Endothelial cell of umbilical vein (primary cell): Measurements from ENCODE around the gene KCNQ5. TPM values are rescaled to one million over a fixed set of nuclear protein-coding genes. Genes with fewer than 3 reads are reported as not detected.

Experiments used
- BruUV-seq: library from RNA; stranded (reverse); fragments of 400-500 nt; replicated peaks from 2 replicates; lab custom pipeline; 2021; lab: Mats Ljungman, UMichigan
- CTCF ChIA-PET: fragments of 300-600, 350-600 bp; sonication (Branson Sonifier 250); formaldehyde crosslinking; loops from one replicate; lab custom pipeline; 2021; ENCODE audit warnings: antibody characterized with exemption, inconsistent platforms; lab: Charles Lee
- POLR2A ChIA-PET: fragments of 300-600, 350-600 bp; sonication (Branson Sonifier 250); formaldehyde crosslinking; loops from one replicate; lab custom pipeline; 2021; ENCODE audit warnings: antibody characterized with exemption, inconsistent platforms; lab: Charles Lee
- DNase-seq: peaks from one replicate; pipeline ENCODE4 v3.0.0-alpha.2; 2011; ENCODE audit warnings: low read depth, low spot score
- FAIRE-seq: peaks from 2 replicates; lab custom pipeline; 2011; peaks lifted over from hg19 to GRCh38; lab: Jason Lieb, UNC
- H2AFZ ChIP-seq: 2 replicates; pipeline ENCODE4 v1.6.0; 2012; ENCODE audit warnings: low read depth, low read length, control low read depth, inconsistent platforms
- H3K27ac ChIP-seq: 2 replicates; pipeline ENCODE4 v1.5.1; 2011; ENCODE audit warnings: low read depth, mild to moderate bottlenecking, control low read depth, low read length, moderate library complexity; ENCODE audit not compliant: insufficient read depth
- H3K27me3 ChIP-seq, 2 experiments: 2 replicates each; pipeline versions ENCODE4 v1.6.0 to v1.6.1; 2011; ENCODE audit warnings: low read length in 2 of 2, mixed read lengths in 1 of 2; ENCODE audit not compliant: control insufficient read depth in 2 of 2, insufficient read depth in 2 of 2
- H3K36me3 ChIP-seq, 2 experiments: 2 replicates in 1 of 2; 3 replicates in 1 of 2; pipeline ENCODE4 v1.5.1; 2011; ENCODE audit warnings: low read length in 2 of 2, mild to moderate bottlenecking in 1 of 2, moderate library complexity in 1 of 2; ENCODE audit not compliant: control insufficient read depth in 2 of 2, insufficient read depth in 2 of 2; ENCODE audit errors: extremely low read depth in 1 of 2
- H3K4me1 ChIP-seq: 3 replicates; pipeline ENCODE4 v1.5.1; 2011; ENCODE audit warnings: mild to moderate bottlenecking, low read length; ENCODE audit not compliant: control insufficient read depth, insufficient read depth; ENCODE audit errors: extremely low read depth
- H3K4me2 ChIP-seq: 2 replicates; pipeline ENCODE4 v1.6.1; 2011; ENCODE audit warnings: low read length, control low read depth, mixed read lengths; ENCODE audit not compliant: insufficient read depth
- H3K4me3 ChIP-seq, 3 experiments: fragments of 200-600 bp in 1 of 3; sonication (generic), shearing (Covaris generic) in 1 of 3; replicated peaks in 1 of 3; 2 replicates each; pipeline ENCODE4 v1.5.1; 2011 to 2016; ENCODE audit warnings: control low read depth in 3 of 3, low read length in 3 of 3, mild to moderate bottlenecking in 2 of 3, inconsistent platforms in 1 of 3, low read depth in 1 of 3, moderate library complexity in 1 of 3; ENCODE audit not compliant: insufficient read depth in 1 of 3
- H3K79me2 ChIP-seq: 2 replicates; pipeline ENCODE4 v1.6.0; 2012; ENCODE audit warnings: low read length, inconsistent platforms; ENCODE audit not compliant: control insufficient read depth, insufficient read depth
- H3K9ac ChIP-seq: replicated peaks from 2 replicates; pipeline ENCODE3; 2011; ENCODE audit warnings: low read length, control low read depth; ENCODE audit not compliant: insufficient read depth; ENCODE audit errors: extremely low read depth
- H3K9me1 ChIP-seq: replicated peaks from 3 replicates; pipeline ENCODE4 v1.6.0; 2011; ENCODE audit warnings: mild to moderate bottlenecking, low read length; ENCODE audit not compliant: control insufficient read depth, insufficient read depth; ENCODE audit errors: extremely low read depth
- H3K9me3 ChIP-seq: replicated peaks from 2 replicates; pipeline ENCODE4 v1.5.1; 2012; ENCODE audit warnings: low read length, inconsistent platforms; ENCODE audit not compliant: control insufficient read depth, insufficient read depth
- H4K20me1 ChIP-seq: replicated peaks from 2 replicates; pipeline ENCODE3; 2011; ENCODE audit warnings: mild to moderate bottlenecking, low read length; ENCODE audit not compliant: control insufficient read depth, insufficient read depth; ENCODE audit errors: extremely low read depth
- EZH2 ChIP-seq: IDR thresholded peaks from 2 replicates; pipeline ENCODE4 v1.6.1; 2012; ENCODE audit warnings: borderline replicate concordance, low read depth, mild to moderate bottlenecking, moderate library complexity, low read length, inconsistent platforms; ENCODE audit not compliant: severe bottlenecking
- FOS ChIP-seq: IDR thresholded peaks from 2 replicates; pipeline ENCODE4 v1.6.1; 2011; ENCODE audit warnings: mild to moderate bottlenecking, low read length, moderate library complexity, borderline replicate concordance; ENCODE audit not compliant: insufficient read depth
- GATA2 ChIP-seq: IDR thresholded peaks from 2 replicates; pipeline ENCODE4 v1.7.0; 2011; ENCODE audit warnings: low read depth, mild to moderate bottlenecking, moderate library complexity, mixed read lengths, low read length; ENCODE audit not compliant: insufficient read length, insufficient read depth
- JUN ChIP-seq: IDR thresholded peaks from 2 replicates; pipeline ENCODE4 v1.6.1; 2011; ENCODE audit warnings: borderline replicate concordance, low read depth; ENCODE audit not compliant: insufficient read length, insufficient read depth
- MYC ChIP-seq: IDR thresholded peaks from one replicate; pipeline ENCODE4 v1.6.1; 2011; ENCODE audit warnings: mild to moderate bottlenecking, low read depth, low read length
- POLR2A ChIP-seq: IDR thresholded peaks from 2 replicates; pipeline ENCODE4 v1.6.1; 2012; ENCODE audit warnings: low read depth, mild to moderate bottlenecking, control low read depth, low read length
- POLR2AphosphoS5 ChIP-seq: IDR thresholded peaks from 2 replicates; pipeline ENCODE4 v1.6.1; 2012; ENCODE audit warnings: low read depth, mild to moderate bottlenecking, control low read depth, low read length, moderate library complexity; ENCODE audit not compliant: insufficient read depth
- dilution Hi-C: fragments of 300-500 bp; cut with MboI; formaldehyde crosslinking; loops from one replicate; pipeline ENCODE4 v1.15.0; 2019; ENCODE audit warnings: low sequenced_read_pairs; ENCODE audit not compliant: extremely low pct_ligation_motif_present
- intact Hi-C: fragments of 100-400 bp; cut with micrococcal nuclease; formaldehyde crosslinking; loops from one replicate; pipeline ENCODE4 v1.10.0; 2022
- polyA plus RNA-seq, 4 experiments: library from polyadenylated mRNA; depleted of rRNA in 3 of 4; stranded (reverse) in 3 of 4; unstranded in 1 of 4; fragments of >200 nt; gene quantifications; 2 replicates each; pipeline versions ENCODE4 v1.2.1 to v1.2.3, GENCODE V29; 2011 to 2012; ENCODE audit warnings: missing spikeins in 1 of 4
- total RNA-seq: library from RNA; stranded (reverse); gene quantifications from 2 replicates; pipeline ENCODE4 v1.2.3, GENCODE V29; 2021
- TF ChIP-seq, protein P1 (sequence below), 2 donors: IDR thresholded peaks; 1 replicate in 1 of 2; 2 replicates in 1 of 2; pipeline ENCODE4 v1.5.1; 2011; ENCODE audit warnings: low read length in 2 of 2, mild to moderate bottlenecking in 2 of 2, moderate library complexity in 2 of 2, control low read depth in 1 of 2, inconsistent platforms in 1 of 2, low read depth in 1 of 2; ENCODE audit not compliant: insufficient read depth in 1 of 2; ENCODE audit errors: extremely low read depth in 1 of 2
- TF ChIP-seq, protein P2 (sequence below): IDR thresholded peaks from 2 replicates; pipeline ENCODE4 v1.6.1; 2011; ENCODE audit not compliant: insufficient read depth, insufficient read length

The KCNQ5 gene
- total and polyA plus RNA-seq, 2 donors (not counting 3 experiments of a cell fraction or from before 2014, with no cell fraction given), result 0.22 TPM; not detected in 1

DNA sequence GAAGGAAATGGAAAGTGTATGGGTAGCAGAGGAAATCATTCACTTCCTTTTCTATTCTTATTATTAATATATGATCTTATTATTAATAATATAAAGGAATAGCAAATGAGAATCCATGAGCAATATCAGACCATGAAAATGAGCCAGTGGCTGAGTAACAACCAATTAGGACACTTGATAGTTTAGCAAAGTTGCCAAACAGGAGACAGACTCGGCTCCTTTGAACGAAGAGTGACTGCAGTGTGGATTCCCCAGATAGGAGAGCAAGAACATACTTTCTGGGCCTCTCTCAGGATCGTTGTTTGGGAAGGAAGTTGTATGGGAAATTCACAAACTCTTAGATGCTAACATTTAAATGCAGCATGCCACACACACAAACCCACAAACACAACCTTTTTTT is 381.4 kb downstream of the KCNQ5 start:
- H3K9me1 ChIP-seq, result no peaks in the 10 kb centered on the region
- no peaks in the 10 kb centered on the region for H3K36me3 ChIP-seq
- no peaks in the 10 kb centered on the region for H3K4me1 ChIP-seq
- TF ChIP-seq EZH2 (no peak), JUN (no peak)
- TF ChIP-seq, protein P1, sequence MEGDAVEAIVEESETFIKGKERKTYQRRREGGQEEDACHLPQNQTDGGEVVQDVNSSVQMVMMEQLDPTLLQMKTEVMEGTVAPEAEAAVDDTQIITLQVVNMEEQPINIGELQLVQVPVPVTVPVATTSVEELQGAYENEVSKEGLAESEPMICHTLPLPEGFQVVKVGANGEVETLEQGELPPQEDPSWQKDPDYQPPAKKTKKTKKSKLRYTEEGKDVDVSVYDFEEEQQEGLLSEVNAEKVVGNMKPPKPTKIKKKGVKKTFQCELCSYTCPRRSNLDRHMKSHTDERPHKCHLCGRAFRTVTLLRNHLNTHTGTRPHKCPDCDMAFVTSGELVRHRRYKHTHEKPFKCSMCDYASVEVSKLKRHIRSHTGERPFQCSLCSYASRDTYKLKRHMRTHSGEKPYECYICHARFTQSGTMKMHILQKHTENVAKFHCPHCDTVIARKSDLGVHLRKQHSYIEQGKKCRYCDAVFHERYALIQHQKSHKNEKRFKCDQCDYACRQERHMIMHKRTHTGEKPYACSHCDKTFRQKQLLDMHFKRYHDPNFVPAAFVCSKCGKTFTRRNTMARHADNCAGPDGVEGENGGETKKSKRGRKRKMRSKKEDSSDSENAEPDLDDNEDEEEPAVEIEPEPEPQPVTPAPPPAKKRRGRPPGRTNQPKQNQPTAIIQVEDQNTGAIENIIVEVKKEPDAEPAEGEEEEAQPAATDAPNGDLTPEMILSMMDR (IDR thresholded peaks at IDR 0.05; ENCODE audit: extremely low read depth in 1 of 2, insufficient read depth in 1 of 2, low read depth in 1 of 2, low read length in 2 of 2), result no peak
- no peak for DNase-seq
- dilution Hi-C loops, result no loop called here
- intact Hi-C loops, result no loop called here
- H4K20me1 ChIP-seq, result no peaks in the 10 kb centered on the region
- no peak overlapping the region for H3K27ac ChIP-seq
- no peaks in the 10 kb centered on the region for H3K79me2 ChIP-seq
- no TSS peak for BruUV-seq
- FAIRE-seq, result no peak
- no peak overlapping the region for H2AFZ ChIP-seq
- ChIA-PET POLR2A (no interaction called here), CTCF (no interaction called here)
- H3K27me3 ChIP-seq, result no peaks in the 10 kb centered on the region
- no peak overlapping the region for H3K4me2 ChIP-seq
- no peak overlapping the region for H3K9ac ChIP-seq
- no peaks in the 10 kb centered on the region for H3K9me3 ChIP-seq
- H3K4me3 ChIP-seq, result no peak overlapping the region

DNA sequence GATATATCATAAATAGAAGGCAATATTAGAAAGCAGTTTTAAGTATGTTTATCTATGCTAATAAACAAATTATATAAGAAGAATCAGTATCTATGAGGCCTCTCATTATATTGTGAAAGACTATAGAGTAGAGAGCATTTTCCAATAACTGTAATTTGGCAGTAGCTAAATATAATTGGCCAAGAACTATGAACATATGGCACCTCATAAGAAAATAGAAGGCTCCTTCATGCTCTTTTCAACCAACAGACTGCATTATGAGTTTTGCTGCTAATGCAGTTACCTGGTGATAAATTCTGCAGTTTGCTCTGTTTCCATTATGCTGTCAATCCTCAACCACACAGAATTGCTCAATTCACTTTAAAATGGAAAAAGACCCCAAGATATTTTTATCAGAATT is 382.4 kb downstream of the KCNQ5 start:
- no peak overlapping the region for H3K27ac ChIP-seq
- no peak for DNase-seq
- no peaks in the 10 kb centered on the region for H3K79me2 ChIP-seq
- FAIRE-seq, result no peak
- no peak overlapping the region for H2AFZ ChIP-seq
- no peak for TF ChIP-seq FOS
- no peak for TF ChIP-seq POLR2A
- TF ChIP-seq, protein P1 (IDR thresholded peaks at IDR 0.05; ENCODE audit: extremely low read depth in 1 of 2, insufficient read depth in 1 of 2, low read depth in 1 of 2, low read length in 2 of 2), result no peak
- no peak for TF ChIP-seq MYC
- TF ChIP-seq JUN, result no peak
- TF ChIP-seq, protein P2, sequence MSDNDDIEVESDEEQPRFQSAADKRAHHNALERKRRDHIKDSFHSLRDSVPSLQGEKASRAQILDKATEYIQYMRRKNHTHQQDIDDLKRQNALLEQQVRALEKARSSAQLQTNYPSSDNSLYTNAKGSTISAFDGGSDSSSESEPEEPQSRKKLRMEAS, result no peak
- TF ChIP-seq GATA2, result no peak
- TF ChIP-seq EZH2, result no peak
- no peak for TF ChIP-seq POLR2AphosphoS5
- H3K4me3 ChIP-seq, result no peak overlapping the region
- no peaks in the 10 kb centered on the region for H4K20me1 ChIP-seq
- H3K27me3 ChIP-seq, result no peaks in the 10 kb centered on the region
- ChIA-PET CTCF (no interaction called here), POLR2A (no interaction called here)
- dilution Hi-C loops, result no loop called here
- H3K9me1 ChIP-seq, result no peaks in the 10 kb centered on the region
- BruUV-seq, result no TSS peak
- intact Hi-C loops, result no loop called here
- H3K36me3 ChIP-seq, result no peaks in the 10 kb centered on the region
- no peaks in the 10 kb centered on the region for H3K4me1 ChIP-seq
- H3K9ac ChIP-seq, result no peak overlapping the region
- H3K4me2 ChIP-seq, result no peak overlapping the region
- no peaks in the 10 kb centered on the region for H3K9me3 ChIP-seq
